ENCODE measurements around the gene PSENEN. TPM values are rescaled to one million over a fixed set of nuclear protein-coding genes. Genes with fewer than 3 reads are reported as not detected.

The PSENEN gene
- total RNA-seq, result 10 to 100 TPM; 50.8 to 57.8 TPM
- polyA plus RNA-seq, result 101 TPM

- Mint-ChIP-seq H3K4me3 (peak within 1 kb of the TSS; percentile 90 to 100 (median 98)), H3K4me1 (peaks cover 55 to 72% (median 66%) of the 10 kb centered on the region in 3 donors), H3K27ac (peak within 1 kb of the TSS; percentile 96 to 100 (median 99)), H3K27me3 (peaks cover 0 to 2% of the 10 kb centered on the region in 2 donors), H3K36me3 (peaks cover 0 to 33% (median 0%) of the 10 kb centered on the region in 3 donors), H3K9me3 (no peaks in the 10 kb centered on the region)
- H3K36me3 ChIP-seq (ENCODE audit: insufficient read depth, low read length), result no peaks in the 10 kb centered on the region
- H3K27me3 ChIP-seq (ENCODE audit: insufficient read depth, low read length, poor library complexity, severe bottlenecking), result no peaks in the 10 kb centered on the region
- peak within 1 kb of the TSS; percentile 97 for H3K4me3 ChIP-seq (ENCODE audit: low read length)
- H3K27ac ChIP-seq (ENCODE audit: low read depth, low read length), result peak within 1 kb of the TSS; percentile 100
- POLR2A ChIA-PET, result interaction anchor here (0.6 to 1.9 kb wide), 6 partner anchors 25 to 530 kb away, joined by 3 to 12 read pairs (median 4); partner anchors contain the start of gene KMT2B
- H3K4me1 ChIP-seq (ENCODE audit: insufficient read depth, low read length), result peaks cover 59% of the 10 kb centered on the region
- CTCF ChIA-PET, result interaction anchor here (0.8 to 1.0 kb wide), 2 partner anchors 8 to 31 kb away, joined by 3 read pairs; no protein-coding TSS in a partner anchor
- H3K9me3 ChIP-seq (ENCODE audit: low read length), result no peaks in the 10 kb centered on the region
- DNase-seq, result peak; percentile 92 to 99 (median 98)
Observed at GRCh38 chr19:35745328-35746086, at the start of gene PSENEN, which contains the start of gene U2AF1L4. PSENEN (plus strand) TSS chr19:35745651; CDS start chr19:35745931, 280 bp downstream. U2AF1L4 (minus strand) TSS chr19:35745418; CDS start chr19:35745391, 27 bp downstream.

- H3K27me3 Mint-ChIP-seq, result peaks cover 0 to 1% of the 10 kb centered on the region in 2 donors
- H3K4me3 ChIP-seq (ENCODE audit: low read length), result no peak overlapping the region
- POLR2A ChIA-PET, result no interaction called here
- no peak overlapping the region for H3K4me3 Mint-ChIP-seq
- CTCF ChIA-PET, result interaction anchor here (0.7 to 2.4 kb wide), 3 partner anchors 11 to 20 kb away, joined by 3 to 20 read pairs (median 6); no protein-coding TSS in a partner anchor
- H3K9me3 Mint-ChIP-seq, result no peaks in the 10 kb centered on the region
- no peak overlapping the region for H3K27ac ChIP-seq (ENCODE audit: low read depth, low read length)
- H3K36me3 ChIP-seq (ENCODE audit: insufficient read depth, low read length), result no peaks in the 10 kb centered on the region
- no peak for DNase-seq
- H3K4me1 Mint-ChIP-seq, result no peaks in the 10 kb centered on the region
- H3K27ac Mint-ChIP-seq, result no peak overlapping the region
- H3K36me3 Mint-ChIP-seq, result no peaks in the 10 kb centered on the region
- no peaks in the 10 kb centered on the region for H3K27me3 ChIP-seq (ENCODE audit: insufficient read depth, low read length, poor library complexity, severe bottlenecking)
- no peaks in the 10 kb centered on the region for H3K4me1 ChIP-seq (ENCODE audit: insufficient read depth, low read length)
- no peaks in the 10 kb centered on the region for H3K9me3 ChIP-seq (ENCODE audit: low read length)
Observed at GRCh38 chr19:35695895-35696422, 49.5 kb upstream of the PSENEN start.

GRCh38 chr19:35696835-35697234, 48.6 kb upstream of the PSENEN start:
- no peaks in the 10 kb centered on the region for H3K36me3 ChIP-seq (ENCODE audit: insufficient read depth, low read length)
- H3K27ac Mint-ChIP-seq, result no peak overlapping the region
- H3K4me1 Mint-ChIP-seq, result no peaks in the 10 kb centered on the region
- H3K9me3 Mint-ChIP-seq, result no peaks in the 10 kb centered on the region
- H3K36me3 Mint-ChIP-seq, result no peaks in the 10 kb centered on the region
- peaks cover 0 to 1% of the 10 kb centered on the region in 2 donors for H3K27me3 Mint-ChIP-seq
- no peaks in the 10 kb centered on the region for H3K4me1 ChIP-seq (ENCODE audit: insufficient read depth, low read length)
- DNase-seq, result no peak
- H3K4me3 ChIP-seq (ENCODE audit: low read length), result no peak overlapping the region
- ChIA-PET POLR2A (no interaction called here), CTCF (interaction anchor here (0.7 kb wide), 1 partner anchor 19 kb away, joined by 3 read pairs; no protein-coding TSS in a partner anchor)
- no peaks in the 10 kb centered on the region for H3K9me3 ChIP-seq (ENCODE audit: low read length)
- no peak overlapping the region for H3K4me3 Mint-ChIP-seq
- no peaks in the 10 kb centered on the region for H3K27me3 ChIP-seq (ENCODE audit: insufficient read depth, low read length, poor library complexity, severe bottlenecking)
- no peak overlapping the region for H3K27ac ChIP-seq (ENCODE audit: low read depth, low read length)

- peaks cover 6% of the 10 kb centered on the region for H3K4me1 ChIP-seq (ENCODE audit: insufficient read depth, low read length)
- H3K9me3 ChIP-seq (ENCODE audit: low read length), result no peaks in the 10 kb centered on the region
- Mint-ChIP-seq H3K9me3 (no peaks in the 10 kb centered on the region), H3K4me3 (peak overlapping the region; percentile 82 to 98 (median 92)), H3K27ac (peak overlapping the region; percentile 9 to 95 (median 90)), H3K4me1 (peaks cover 5 to 8% (median 6%) of the 10 kb centered on the region in 3 donors), H3K27me3 (peaks cover 0 to 2% of the 10 kb centered on the region in 2 donors), H3K36me3 (peaks cover 0 to 2% (median 0%) of the 10 kb centered on the region in 3 donors)
- peak overlapping the region; percentile 43 for H3K27ac ChIP-seq (ENCODE audit: low read depth, low read length)
- POLR2A ChIA-PET, result interaction anchor here (0.9 to 2.0 kb wide), 5 partner anchors 10 to 59 kb away, joined by 3 to 16 read pairs (median 8); partner anchors contain the start of genes LIN37, PSENEN and U2AF1L4
- H3K27me3 ChIP-seq (ENCODE audit: insufficient read depth, low read length, poor library complexity, severe bottlenecking), result no peaks in the 10 kb centered on the region
- peak; percentile 87 to 95 (median 89) for DNase-seq
- CTCF ChIA-PET, result interaction anchor here (0.6 to 2.5 kb wide), 8 partner anchors 10 to 229 kb away, joined by 3 to 10 read pairs (median 3); no protein-coding TSS in a partner anchor
- H3K4me3 ChIP-seq (ENCODE audit: low read length), result peak overlapping the region; percentile 92
- H3K36me3 ChIP-seq (ENCODE audit: insufficient read depth, low read length), result no peaks in the 10 kb centered on the region
Observed at GRCh38 chr19:35702223-35703012, 43.0 kb upstream of the PSENEN start.

- POLR2A ChIA-PET, result no interaction called here
- no peak overlapping the region for H3K27ac Mint-ChIP-seq
- peaks cover 5 to 8% (median 6%) of the 10 kb centered on the region in 3 donors for H3K4me1 Mint-ChIP-seq
- CTCF ChIA-PET, result interaction anchor here (0.6 to 2.5 kb wide), 7 partner anchors 9 to 596 kb away, joined by 3 to 10 read pairs (median 4); no protein-coding TSS in a partner anchor
- Histone ChIP-seq H3K4me1 (ENCODE audit: insufficient read depth, low read length) (peaks cover 6% of the 10 kb centered on the region), H3K27me3 (ENCODE audit: insufficient read depth, low read length, poor library complexity, severe bottlenecking) (no peaks in the 10 kb centered on the region), H3K9me3 (ENCODE audit: low read length) (no peaks in the 10 kb centered on the region), H3K4me3 (ENCODE audit: low read length) (no peak overlapping the region), H3K36me3 (ENCODE audit: insufficient read depth, low read length) (no peaks in the 10 kb centered on the region), H3K27ac (ENCODE audit: low read depth, low read length) (no peak overlapping the region)
- no peak for DNase-seq
- H3K36me3 Mint-ChIP-seq, result peaks cover 0 to 2% (median 0%) of the 10 kb centered on the region in 3 donors
- H3K27me3 Mint-ChIP-seq, result peaks cover 0 to 2% of the 10 kb centered on the region in 2 donors
- H3K9me3 Mint-ChIP-seq, result no peaks in the 10 kb centered on the region
- peak overlapping the region in 2 of 7 donors; percentile 13 to 91 for H3K4me3 Mint-ChIP-seq
Observed at GRCh38 chr19:35703343-35703742, 42.1 kb upstream of the PSENEN start.

- Histone ChIP-seq H3K27ac (ENCODE audit: low read depth, low read length) (no peak within 1 kb of the TSS), H3K4me3 (ENCODE audit: low read length) (no peak within 1 kb of the TSS), H3K9me3 (ENCODE audit: low read length) (no peaks in the 10 kb centered on the region), H3K36me3 (ENCODE audit: insufficient read depth, low read length) (no peaks in the 10 kb centered on the region), H3K27me3 (ENCODE audit: insufficient read depth, low read length, poor library complexity, severe bottlenecking) (no peaks in the 10 kb centered on the region), H3K4me1 (ENCODE audit: insufficient read depth, low read length) (peaks cover 6% of the 10 kb centered on the region)
- Mint-ChIP-seq H3K36me3 (peaks cover 0 to 2% (median 0%) of the 10 kb centered on the region in 3 donors), H3K9me3 (no peaks in the 10 kb centered on the region), H3K4me3 (peak within 1 kb of the TSS in 2 of 7 donors; percentile 48 to 54), H3K27ac (peak within 1 kb of the TSS in 1 of 8 donors; percentile 26), H3K4me1 (peaks cover 5 to 8% (median 6%) of the 10 kb centered on the region in 3 donors), H3K27me3 (peaks cover 0 to 2% of the 10 kb centered on the region in 2 donors)
- POLR2A ChIA-PET, result no interaction called here
- no peak for DNase-seq
- CTCF ChIA-PET, result interaction anchor here (0.6 to 2.3 kb wide), 3 partner anchors 10 to 597 kb away, joined by 3 to 6 read pairs (median 3); no protein-coding TSS in a partner anchor
Observed at GRCh38 chr19:35704218-35704617, 41.2 kb upstream of the PSENEN start, which contains the start of gene ZBTB32. ZBTB32 (plus strand) TSS chr19:35704558; CDS start chr19:35714627, 10,069 bp downstream.

- H3K27ac Mint-ChIP-seq, result peak overlapping the region in 1 of 8 donors; percentile 24
- Histone ChIP-seq H3K27me3 (ENCODE audit: insufficient read depth, low read length, poor library complexity, severe bottlenecking) (no peaks in the 10 kb centered on the region), H3K4me1 (ENCODE audit: insufficient read depth, low read length) (peaks cover 26% of the 10 kb centered on the region), H3K9me3 (ENCODE audit: low read length) (no peaks in the 10 kb centered on the region), H3K4me3 (ENCODE audit: low read length) (no peak overlapping the region), H3K36me3 (ENCODE audit: insufficient read depth, low read length) (no peaks in the 10 kb centered on the region), H3K27ac (ENCODE audit: low read depth, low read length) (no peak overlapping the region)
- DNase-seq, result no peak
- POLR2A ChIA-PET, result no interaction called here
- H3K4me3 Mint-ChIP-seq, result no peak overlapping the region
- H3K27me3 Mint-ChIP-seq, result peaks cover 0 to 4% of the 10 kb centered on the region in 2 donors
- H3K9me3 Mint-ChIP-seq, result no peaks in the 10 kb centered on the region
- peaks cover 20 to 31% (median 31%) of the 10 kb centered on the region in 3 donors for H3K4me1 Mint-ChIP-seq
- CTCF ChIA-PET, result no interaction called here
- no peaks in the 10 kb centered on the region for H3K36me3 Mint-ChIP-seq
Observed at GRCh38 chr19:35708391-35708790, 37.1 kb upstream of the PSENEN start.
